GM12878 (cell line): ENCODE measurements around the gene CCDC6. TPM values are rescaled to one million over a fixed set of nuclear protein-coding genes. Genes with fewer than 3 reads are reported as not detected.

ENCODE experiments used
- BCL11A ChIP-seq: IDR thresholded peaks from 2 replicates; pipeline ENCODE4 v1.6.1; 2011; ENCODE audit warnings: low read depth, low read length
- CBFB ChIP-seq: IDR thresholded peaks from 2 replicates; pipeline ENCODE4 v1.6.1; 2016; ENCODE audit warnings: antibody characterized with exemption, low read depth
- DPF2 ChIP-seq: fragments of 450-650 bp; IDR thresholded peaks from 2 replicates; pipeline ENCODE4 v1.6.1; 2017; ENCODE audit warnings: mild to moderate bottlenecking
- GATAD2B ChIP-seq: fragments of 450-650 bp; conservative IDR thresholded peaks from 2 replicates; pipeline ENCODE4 v1.6.1; 2017; ENCODE audit warnings: low read depth, mild to moderate bottlenecking, moderate library complexity
- MEF2A ChIP-seq: IDR thresholded peaks from 2 replicates; pipeline ENCODE4 v1.6.1; 2011; ENCODE audit warnings: low read depth, mild to moderate bottlenecking, low read length, moderate library complexity; ENCODE audit not compliant: insufficient read depth
- MEF2B ChIP-seq: fragments of 450-650 bp; IDR thresholded peaks from 2 replicates; pipeline ENCODE4 v1.6.1; 2018; ENCODE audit warnings: mild to moderate bottlenecking, moderate library complexity; ENCODE audit not compliant: partially characterized antibody, poor library complexity, severe bottlenecking
- NFYA ChIP-seq: IDR thresholded peaks from 2 replicates; pipeline ENCODE4 v1.6.1; 2011; ENCODE audit warnings: low read depth, mild to moderate bottlenecking, low read length, improper control_type of control experiment, borderline replicate concordance
- NKRF ChIP-seq: fragments of 450-650 bp; conservative IDR thresholded peaks from 2 replicates; pipeline ENCODE4 v1.6.1; 2017; ENCODE audit warnings: mild to moderate bottlenecking, moderate library complexity
- POLR2A ChIP-seq: IDR thresholded peaks from 2 replicates; pipeline ENCODE4 v1.6.1; 2011; ENCODE audit warnings: low read depth, mild to moderate bottlenecking, low read length
- PRDM15 ChIP-seq: fragments of 450-650 bp; formaldehyde crosslinking; IDR thresholded peaks from 2 replicates; pipeline ENCODE4 v1.4.0; 2020; ENCODE audit warnings: mild to moderate bottlenecking, moderate library complexity
- RAD21 ChIP-seq: IDR thresholded peaks from 2 replicates; pipeline ENCODE4 v1.6.1; 2011; ENCODE audit warnings: mild to moderate bottlenecking, low read depth, low read length, moderate library complexity; ENCODE audit not compliant: insufficient read depth
- RB1 ChIP-seq: fragments of 450-650 bp; formaldehyde crosslinking; IDR thresholded peaks from 2 replicates; pipeline ENCODE4 v1.6.1; 2017; ENCODE audit warnings: mild to moderate bottlenecking, borderline replicate concordance
- RELA ChIP-seq: fragments of 450-650 bp; IDR thresholded peaks from 2 replicates; pipeline ENCODE4 v1.8.0; 2014; ENCODE audit warnings: borderline replicate concordance; ENCODE audit not compliant: partially characterized antibody
- SPI1 ChIP-seq: IDR thresholded peaks from 2 replicates; pipeline ENCODE4 v1.6.1; 2011; ENCODE audit warnings: low read depth, mild to moderate bottlenecking, low read length, moderate library complexity, borderline replicate concordance; ENCODE audit not compliant: insufficient read depth
- SREBF1 ChIP-seq: IDR thresholded peaks from 2 replicates; pipeline ENCODE4 v1.6.1; 2012; ENCODE audit warnings: mild to moderate bottlenecking, low read length
- STAT3 ChIP-seq: IDR thresholded peaks from 2 replicates; pipeline ENCODE4 v1.6.1; 2011; ENCODE audit warnings: low read depth, low read length, improper control_type of control experiment
- SUPT20H ChIP-seq: IDR thresholded peaks from 2 replicates; pipeline ENCODE4 v1.6.1; 2011; ENCODE audit warnings: low read depth, mild to moderate bottlenecking, low read length, moderate library complexity, borderline replicate concordance; ENCODE audit not compliant: control insufficient read depth
- ZBTB4 ChIP-seq: fragments of 450-650 bp; formaldehyde crosslinking; IDR thresholded peaks from 2 replicates; pipeline ENCODE4 v1.4.0; 2022; ENCODE audit warnings: mild to moderate bottlenecking, moderate library complexity
- polyA plus RNA-seq, 11 experiments: library from polyadenylated mRNA; depleted of rRNA in 4 of 11; unstranded in 6 of 11; stranded (reverse) in 5 of 11; fragments of >200 nt; fragmentation: Nextera tagmentation in 4 of 11; fragmentation: Illumina TruSeq in 1 of 11; extraction: Ambion mirVana in 4 of 11; extraction: Trizol in 1 of 11; gene quantifications; 1 replicate in 1 of 11; 2 replicates in 10 of 11; pipeline versions ENCODE4 v1.2.1 to v1.2.3, GENCODE V29; 2011 to 2016; ENCODE audit warnings: inconsistent platforms in 2 of 11, missing spikeins in 2 of 11, low read depth in 1 of 11
- total RNA-seq, 4 experiments: library from RNA; depleted of rRNA in 3 of 4; stranded (reverse); fragments of >200 nt in 3 of 4; fragmentation: Illumina TruSeq in 1 of 4; extraction: Trizol in 1 of 4; gene quantifications; 2 replicates each; pipeline versions ENCODE4 v1.2.1 to v1.2.3, GENCODE V29; 2013 to 2021
- TF ChIP-seq, protein P1 (sequence below): IDR thresholded peaks from 2 replicates; pipeline ENCODE4 v1.6.1; 2012; ENCODE audit warnings: low read length, inconsistent platforms

The CCDC6 gene
- total and polyA plus RNA-seq, 10 of the 15 experiments (the other 5 are each of a cell fraction or from before 2014, with no cell fraction given): 11.8 to 46.2 (median 26.7) TPM

DNA sequence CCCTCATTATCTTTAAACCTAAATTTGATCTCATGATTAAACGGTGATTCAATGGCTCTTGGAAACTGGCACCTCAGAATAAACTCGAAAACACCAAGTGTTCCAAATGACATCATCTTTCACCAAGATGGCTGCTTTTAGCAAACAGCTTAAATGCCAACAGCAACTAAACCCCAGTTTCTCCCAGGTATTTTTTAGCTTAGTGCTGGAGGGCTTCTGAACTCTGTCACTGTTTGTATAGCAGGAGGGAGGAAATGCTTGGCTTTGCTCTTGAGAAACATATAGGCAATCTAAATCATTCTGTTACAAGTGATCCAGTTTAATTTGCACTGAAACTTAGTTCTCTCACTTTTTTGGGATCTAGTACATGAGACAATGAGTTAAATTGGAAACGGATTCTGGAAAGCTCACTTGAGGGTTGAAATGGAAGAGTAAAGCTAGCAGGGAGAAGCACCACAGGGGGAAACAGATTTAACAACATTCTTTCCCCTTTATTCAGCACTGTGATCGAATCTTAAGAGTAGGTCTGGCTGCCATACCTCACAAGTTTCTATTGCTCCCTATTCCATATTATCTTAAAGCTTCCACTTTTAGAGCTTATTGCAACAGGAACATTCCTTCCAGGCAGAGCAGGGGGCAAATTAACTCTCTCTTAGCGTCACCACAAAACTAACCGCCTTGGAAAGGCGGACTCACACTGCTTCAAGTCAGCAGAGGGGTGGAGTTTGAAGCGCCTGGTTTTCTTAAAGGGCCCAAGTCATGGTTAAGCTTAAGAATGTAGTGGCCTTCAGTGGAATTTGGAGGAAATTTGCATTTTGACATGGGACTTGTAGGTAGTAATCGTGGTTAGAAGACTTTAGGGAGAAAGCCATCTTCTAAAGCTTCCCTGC lies 1.8 kb upstream of the CCDC6 start (continued):
- TF ChIP-seq NFYA (no peak), BCL11A (no peak), MEF2A (no peak), STAT3 (no peak), CBFB (0 out of 2 replicates have a peak, but pooled peaks have one; percentile 7), ZBTB4 (CRISPR knock-in tag) (no peak), DPF2 (0 out of 2 replicates have a peak, but pooled peaks have one; percentile 13), SPI1 (no peak), PRDM15 (CRISPR knock-in tag) (no peak), GATAD2B (no peak), RELA (no peak), SUPT20H (no peak), NKRF (no peak), MEF2B (no peak), POLR2A (0 out of 2 replicates have a peak, but pooled peaks have one; percentile 34), RB1 (no peak; the same call in 1 of the 2 replicates), RAD21 (no peak), SREBF1 (no peak)
- TF ChIP-seq, protein P1, sequence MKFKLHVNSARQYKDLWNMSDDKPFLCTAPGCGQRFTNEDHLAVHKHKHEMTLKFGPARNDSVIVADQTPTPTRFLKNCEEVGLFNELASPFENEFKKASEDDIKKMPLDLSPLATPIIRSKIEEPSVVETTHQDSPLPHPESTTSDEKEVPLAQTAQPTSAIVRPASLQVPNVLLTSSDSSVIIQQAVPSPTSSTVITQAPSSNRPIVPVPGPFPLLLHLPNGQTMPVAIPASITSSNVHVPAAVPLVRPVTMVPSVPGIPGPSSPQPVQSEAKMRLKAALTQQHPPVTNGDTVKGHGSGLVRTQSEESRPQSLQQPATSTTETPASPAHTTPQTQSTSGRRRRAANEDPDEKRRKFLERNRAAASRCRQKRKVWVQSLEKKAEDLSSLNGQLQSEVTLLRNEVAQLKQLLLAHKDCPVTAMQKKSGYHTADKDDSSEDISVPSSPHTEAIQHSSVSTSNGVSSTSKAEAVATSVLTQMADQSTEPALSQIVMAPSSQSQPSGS: peak; percentile 86
